Myometrial cell (primary cell): Measurements from ENCODE around the gene PLEKHA6. TPM values are rescaled to one million over a fixed set of nuclear protein-coding genes. Genes with fewer than 3 reads are reported as not detected.

Source experiments
- total RNA-seq: library from RNA; depleted of rRNA; stranded (reverse); fragments of >200 nt; gene quantifications from 2 replicates; pipeline ENCODE4 v1.2.3, GENCODE V29; 2015

PLEKHA6 gene
- 3.5 and 3.9 TPM in 2 replicates for total RNA-seq

GRCh38 chr1:204359474-204360255, at the start of gene PLEKHA6:
TSS of gene PLEKHA6 (minus strand) at chr1:204359929. CDS start at chr1:204273727, 86,202 bp downstream.

GRCh38 chr1:204213668-204214662, 145.8 kb downstream of the PLEKHA6 start, which contains the start of gene GOLT1A:
TSS of gene GOLT1A (minus strand) at chr1:204213988. CDS start at chr1:204213906, 82 bp downstream.

DNA sequence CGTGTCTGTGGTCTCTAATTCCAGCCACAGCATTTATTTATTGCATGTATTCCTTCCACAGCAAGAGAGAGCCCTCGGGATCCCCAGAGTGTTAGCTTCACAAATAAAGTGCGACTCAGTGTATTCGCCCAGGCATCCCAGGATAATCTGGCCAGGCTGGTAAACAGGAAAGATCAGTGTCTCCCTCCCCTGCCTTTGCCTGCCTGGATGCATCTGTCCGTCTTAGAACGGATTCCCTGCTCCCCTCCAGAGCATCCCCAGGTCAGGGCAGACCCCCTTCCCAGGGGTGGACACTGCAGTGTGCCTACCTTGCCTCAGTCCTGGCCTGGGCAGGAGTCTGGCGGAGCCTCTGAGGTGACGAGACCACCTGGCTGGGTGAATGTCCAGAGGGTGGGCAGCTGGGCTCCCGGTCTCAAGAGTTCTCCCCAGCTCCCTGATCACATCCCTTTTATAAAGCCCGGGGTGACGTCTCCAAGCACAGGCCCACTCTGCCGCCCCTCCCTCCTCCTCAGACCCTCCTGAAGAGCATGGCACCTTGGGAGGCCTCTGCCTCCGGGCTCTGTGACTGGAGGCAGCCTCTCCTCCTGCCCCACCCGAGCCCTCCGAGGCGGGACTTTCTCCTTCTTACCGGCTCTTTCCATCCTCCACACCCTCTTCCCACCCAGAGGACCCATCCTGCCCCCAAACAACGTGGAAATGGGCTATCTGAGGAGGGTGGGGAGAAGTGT, 163.5 kb downstream of the PLEKHA6 start, which contains the start of gene KISS1:
TSS of gene KISS1 (minus strand) at position 424 of the 728 bp plus-strand sequence. CDS start 3,615 bp downstream, outside the sequence.

Other genes starting within 250 kb of the PLEKHA6 start
- 26.1 and 27.4 TPM in 2 replicates for gene ETNK2, start 207.9 kb downstream of the PLEKHA6 start, total RNA-seq
- 1.1 and 2.9 TPM in 2 replicates for gene REN, start 193.6 kb downstream of the PLEKHA6 start, total RNA-seq
- gene KISS1, start 163.4 kb downstream of the PLEKHA6 start, total RNA-seq = 0.18 TPM in 1 of 2 replicates, not detected in the other
- not detected in 2 replicates for gene GOLT1A, start 145.9 kb downstream of the PLEKHA6 start, total RNA-seq
- gene PPP1R15B, start 51.9 kb upstream of the PLEKHA6 start, total RNA-seq = 21.6 and 23.6 TPM in 2 replicates
- gene PIK3C2B, start 134.9 kb upstream of the PLEKHA6 start, total RNA-seq = under 0.01 and 0.53 TPM in 2 replicates
- 3.2 and 7.6 TPM in 2 replicates for gene MDM4, start 156.5 kb upstream of the PLEKHA6 start, total RNA-seq